Neural cell (in vitro differentiated cells): Measurements from ENCODE around the gene LRRC49. TPM values are rescaled to one million over a fixed set of nuclear protein-coding genes. Genes with fewer than 3 reads are reported as not detected.

Source experiments
- H2AFZ ChIP-seq: fragments of 200-600, 300-800 bp; sonication (generic), shearing (Covaris generic); 2 replicates; pipeline ENCODE4 v1.6.0; 2014; ENCODE audit warnings: low read depth, mild to moderate bottlenecking, antibody characterized with exemption, low read length, moderate library complexity
- H3F3A ChIP-seq: fragments of 200-600 bp; shearing (Covaris generic); 2 replicates; pipeline ENCODE4 v1.6.1; 2016; ENCODE audit warnings: mild to moderate bottlenecking, moderate library complexity, mixed read lengths, antibody characterized with exemption, low read length; ENCODE audit not compliant: insufficient read depth, poor library complexity, severe bottlenecking
- H3K27ac ChIP-seq: fragments of 200-600, 300-800 bp; sonication (generic), shearing (Covaris generic); 2 replicates; pipeline ENCODE4 v1.5.1; 2014; ENCODE audit warnings: mild to moderate bottlenecking, low read length, moderate library complexity
- H3K27me3 ChIP-seq: fragments of 300-800, 200-600 bp; sonication (generic), shearing (Covaris generic); 2 replicates; pipeline ENCODE4 v1.6.0; 2014; ENCODE audit warnings: mild to moderate bottlenecking, low read depth, low read length, moderate library complexity; ENCODE audit not compliant: insufficient read depth
- H3K36me3 ChIP-seq: fragments of 300-800, 200-600 bp; sonication (generic), shearing (Covaris generic); 2 replicates; pipeline ENCODE4 v1.5.1; 2014; ENCODE audit warnings: mild to moderate bottlenecking, antibody characterized with exemption, low read length, moderate library complexity; ENCODE audit not compliant: insufficient read depth
- H3K4me2 ChIP-seq: fragments of 300-800, 200-600 bp; sonication (generic), shearing (Covaris generic); 2 replicates; pipeline ENCODE4 v1.6.0; 2014; ENCODE audit warnings: mild to moderate bottlenecking, low read length
- H3K4me3 ChIP-seq: fragments of 300-800, 200-600 bp; sonication (generic), shearing (Covaris generic); 2 replicates; pipeline ENCODE4 v1.5.1; 2014; ENCODE audit warnings: mild to moderate bottlenecking, low read length, moderate library complexity
- H3K79me2 ChIP-seq: fragments of 200-600 bp; shearing (Covaris generic); replicated peaks from 2 replicates; pipeline ENCODE4 v1.6.0; 2014; ENCODE audit warnings: mild to moderate bottlenecking, low read length, moderate library complexity; ENCODE audit not compliant: insufficient read depth
- H3K9ac ChIP-seq: fragments of 300-800, 200-600 bp; sonication (generic), shearing (Covaris generic); 2 replicates; pipeline ENCODE4 v1.6.1; 2016; ENCODE audit warnings: mild to moderate bottlenecking, low read length, mixed read lengths
- H3K9me2 ChIP-seq: fragments of 200-600 bp; shearing (Covaris generic); 2 replicates; pipeline ENCODE4 v1.6.1; 2016; ENCODE audit warnings: mild to moderate bottlenecking, low read length, mixed read lengths; ENCODE audit not compliant: insufficient read depth
- H3K9me3 ChIP-seq: fragments of 200-600, 300-800 bp; sonication (generic), shearing (Covaris generic); 2 replicates; pipeline ENCODE4 v1.6.1; 2016; ENCODE audit warnings: mild to moderate bottlenecking, mixed run types, low read length, moderate library complexity, mixed read lengths
- H4K20me1 ChIP-seq: fragments of 200-600 bp; shearing (Covaris generic); 2 replicates; pipeline ENCODE4 v1.6.1; 2016; ENCODE audit warnings: mild to moderate bottlenecking, mixed run types; ENCODE audit not compliant: insufficient read depth
- CTCF ChIP-seq: fragments of 450-650 bp; IDR thresholded peaks from 2 replicates; pipeline ENCODE4 v1.5.1; 2014; ENCODE audit warnings: antibody characterized with exemption, mild to moderate bottlenecking, moderate library complexity; ENCODE audit not compliant: poor library complexity, severe bottlenecking
- EP300 ChIP-seq: fragments of 450-650 bp; conservative IDR thresholded peaks from 2 replicates; pipeline ENCODE4 v1.6.1; 2014; ENCODE audit warnings: antibody characterized with exemption, mild to moderate bottlenecking, moderate library complexity; ENCODE audit not compliant: poor library complexity, severe bottlenecking
- EZH2 ChIP-seq: fragments of 200-600, 300-800 bp; shearing (Covaris generic), sonication (generic); IDR thresholded peaks from 2 replicates; pipeline ENCODE4 v1.6.1; 2014; ENCODE audit warnings: antibody characterized with exemption, low read length, borderline replicate concordance, mild to moderate bottlenecking; ENCODE audit not compliant: insufficient read depth, poor library complexity, severe bottlenecking
- MXI1 ChIP-seq: fragments of 450-650 bp; conservative IDR thresholded peaks from 2 replicates; pipeline ENCODE4 v1.6.1; 2014; ENCODE audit warnings: antibody characterized with exemption, mild to moderate bottlenecking; ENCODE audit not compliant: poor library complexity, severe bottlenecking
- POLR2AphosphoS5 ChIP-seq: IDR thresholded peaks from 2 replicates; pipeline ENCODE4 v1.6.1; 2012
- RAD21 ChIP-seq: fragments of 450-650 bp; conservative IDR thresholded peaks from 2 replicates; pipeline ENCODE4 v1.6.1; 2014; ENCODE audit warnings: antibody characterized with exemption, mild to moderate bottlenecking, moderate library complexity
- REST ChIP-seq: IDR thresholded peaks from 2 replicates; pipeline ENCODE4 v1.6.1; 2012; ENCODE audit warnings: borderline replicate concordance
- SMC3 ChIP-seq: fragments of 450-650 bp; conservative IDR thresholded peaks from 2 replicates; pipeline ENCODE4 v1.6.1; 2014; ENCODE audit warnings: antibody characterized with exemption, mild to moderate bottlenecking, moderate library complexity; ENCODE audit not compliant: poor library complexity
- TAF1 ChIP-seq: IDR thresholded peaks from 2 replicates; pipeline ENCODE4 v1.6.1; 2012; ENCODE audit warnings: low read depth
- polyA plus RNA-seq: library from polyadenylated mRNA; depleted of rRNA; stranded (reverse); fragments of >200 nt; gene quantifications from 2 replicates; pipeline ENCODE4 v1.2.3, GENCODE V29; 2014

LRRC49 gene
- polyA plus RNA-seq, 1 donor from 2014 or later: 141 TPM

- TF ChIP-seq TAF1: no peak
- TF ChIP-seq CTCF: no peak
- no peak for TF ChIP-seq MXI1
- TF ChIP-seq RAD21: no peak
- TF ChIP-seq EZH2: no peak
- TF ChIP-seq EP300: no peak
- no peak for TF ChIP-seq REST
- no peak for TF ChIP-seq POLR2AphosphoS5
- TF ChIP-seq SMC3: no peak
- H4K20me1 ChIP-seq: no peaks in the 10 kb centered on the region
- no peaks in the 10 kb centered on the region for H3F3A ChIP-seq
- no peak overlapping the region for H3K9ac ChIP-seq
- H3K36me3 ChIP-seq: no peaks in the 10 kb centered on the region
- no peaks in the 10 kb centered on the region for H3K79me2 ChIP-seq
- H3K4me3 ChIP-seq: no peak overlapping the region
- H3K27me3 ChIP-seq: no peaks in the 10 kb centered on the region
- no peak overlapping the region for H2AFZ ChIP-seq
- no peaks in the 10 kb centered on the region for H3K9me3 ChIP-seq
- no peak overlapping the region for H3K4me2 ChIP-seq
- H3K27ac ChIP-seq: no peak overlapping the region
- no peaks in the 10 kb centered on the region for H3K9me2 ChIP-seq
These were observed 199.0 kb downstream of the LRRC49 start for GRCh38 chr15:71091601-71092000.

GRCh38 chr15:71092056-71092600 lies 199.5 kb downstream of the LRRC49 start:
- Histone ChIP-seq H3K4me3 (no peak overlapping the region), H3F3A (no peaks in the 10 kb centered on the region), H4K20me1 (no peaks in the 10 kb centered on the region), H3K4me2 (no peak overlapping the region), H3K36me3 (no peaks in the 10 kb centered on the region), H3K27me3 (no peaks in the 10 kb centered on the region), H3K9me2 (no peaks in the 10 kb centered on the region), H3K9ac (no peak overlapping the region), H3K79me2 (no peaks in the 10 kb centered on the region), H3K9me3 (no peaks in the 10 kb centered on the region), H3K27ac (no peak overlapping the region), H2AFZ (no peak overlapping the region)
- no peak for TF ChIP-seq POLR2AphosphoS5
- TF ChIP-seq EP300: no peak
- TF ChIP-seq TAF1: no peak
- no peak for TF ChIP-seq SMC3
- TF ChIP-seq EZH2: no peak
- TF ChIP-seq CTCF: no peak
- no peak for TF ChIP-seq MXI1
- TF ChIP-seq RAD21: no peak
- no peak for TF ChIP-seq REST
